HG03039 (cell line): ENCODE results near the gene PNPLA5.
"Not testable (repeated sequence)": the region's sequence is repeated elsewhere in the genome, so short reads cannot be mapped to it uniquely, and the experiment has no call there.

Source experiments
- ATAC-seq: cut with Tn5 transposase; IDR thresholded peaks from one replicate; pipeline ENCODE4 v1.9.1; 2021; ENCODE audit warnings: mild to moderate bottlenecking, moderate library complexity; ENCODE audit not compliant: unreplicated experiment

The PNPLA5 gene, protein sequence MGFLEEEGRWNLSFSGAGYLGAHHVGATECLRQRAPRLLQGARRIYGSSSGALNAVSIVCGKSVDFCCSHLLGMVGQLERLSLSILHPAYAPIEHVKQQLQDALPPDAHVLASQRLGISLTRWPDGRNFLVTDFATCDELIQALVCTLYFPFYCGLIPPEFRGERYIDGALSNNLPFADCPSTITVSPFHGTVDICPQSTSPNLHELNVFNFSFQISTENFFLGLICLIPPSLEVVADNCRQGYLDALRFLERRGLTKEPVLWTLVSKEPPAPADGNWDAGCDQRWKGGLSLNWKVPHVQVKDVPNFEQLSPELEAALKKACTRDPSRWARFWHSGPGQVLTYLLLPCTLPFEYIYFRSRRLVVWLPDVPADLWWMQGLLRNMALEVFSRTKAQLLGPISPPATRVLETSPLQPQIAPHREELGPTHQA

DNA sequence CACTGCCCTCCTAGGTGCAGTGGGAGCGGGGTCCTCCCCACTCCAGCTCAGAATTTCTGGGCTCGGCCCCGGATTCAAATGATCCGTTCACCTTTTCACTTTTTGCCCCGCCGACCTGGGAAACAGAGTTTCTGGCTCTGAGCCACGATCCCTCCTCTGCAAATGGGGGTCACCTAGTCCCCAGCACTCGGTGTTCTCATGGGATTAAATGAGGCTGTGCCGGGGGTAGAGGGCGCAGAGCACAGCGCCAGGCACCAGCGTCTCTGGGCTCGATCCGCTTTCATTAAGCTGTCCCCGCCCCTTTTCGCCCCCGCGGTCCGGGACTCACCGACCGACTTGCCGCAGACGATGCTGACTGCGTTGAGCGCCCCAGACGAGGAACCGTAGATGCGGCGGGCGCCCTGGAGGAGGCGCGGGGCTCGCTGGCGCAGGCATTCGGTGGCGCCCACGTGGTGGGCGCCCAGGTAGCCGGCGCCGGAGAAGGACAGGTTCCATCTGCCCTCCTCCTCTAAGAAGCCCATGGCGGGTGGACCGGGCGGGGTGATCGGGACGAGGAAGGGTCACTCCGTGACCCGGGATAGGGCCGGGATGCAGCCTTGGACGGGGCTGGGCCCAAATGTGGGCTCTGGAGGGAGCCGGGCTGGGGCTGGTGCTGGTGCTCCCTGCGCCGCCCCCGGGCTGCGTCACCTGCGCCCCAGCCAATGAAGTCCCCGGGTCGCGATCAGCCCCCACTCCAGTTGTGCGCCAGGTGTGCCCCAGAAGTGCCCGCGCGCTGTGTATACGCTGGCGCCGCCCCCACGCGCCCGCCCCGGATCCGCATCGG is at the start of gene PNPLA5:
PNPLA5 (minus strand) TSS at position 654 of the 823 bp plus-strand sequence; CDS start at position 521, 133 bp downstream.
- no peak for ATAC-seq

DNA sequence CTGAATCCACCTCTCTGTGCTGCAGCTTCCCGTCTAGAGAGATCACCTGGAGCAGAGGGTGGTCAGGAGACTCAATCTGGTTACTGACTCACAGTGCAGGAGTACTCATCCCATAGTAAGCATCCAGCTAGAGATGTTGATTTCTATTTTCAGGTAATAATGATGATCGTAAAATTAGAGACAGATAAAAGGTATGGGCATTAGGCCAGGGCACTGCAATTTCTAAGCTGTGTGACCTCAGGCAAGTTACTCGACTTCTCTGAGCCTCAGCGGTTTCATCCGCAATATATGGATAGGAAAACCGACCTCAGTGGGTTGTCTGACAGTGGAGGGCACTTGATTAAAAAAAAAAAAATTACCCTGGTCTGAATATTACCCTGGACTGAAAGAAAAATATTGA is 49.6 kb upstream of the PNPLA5 start:
- no peak for ATAC-seq

DNA sequence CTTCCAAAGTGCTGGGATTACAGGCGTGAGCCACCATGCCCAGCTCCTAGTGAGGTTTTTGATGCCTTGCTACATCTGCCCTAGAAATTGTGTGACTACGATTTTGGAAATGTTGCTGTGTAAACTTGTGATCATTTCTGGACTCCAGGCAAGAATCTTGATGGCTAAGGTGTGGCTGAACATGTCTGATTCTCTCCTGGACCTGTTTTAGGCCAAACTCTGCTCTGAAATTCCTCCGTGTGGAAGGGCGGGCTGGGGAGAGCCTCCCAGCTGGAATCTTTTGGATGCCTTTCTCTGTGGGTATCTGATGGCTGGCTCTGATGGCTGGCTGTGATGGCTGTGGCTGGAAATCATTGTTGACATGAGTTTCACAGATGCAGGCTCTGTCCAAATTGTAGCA is 40.0 kb upstream of the PNPLA5 start:
- ATAC-seq, result no peak

DNA sequence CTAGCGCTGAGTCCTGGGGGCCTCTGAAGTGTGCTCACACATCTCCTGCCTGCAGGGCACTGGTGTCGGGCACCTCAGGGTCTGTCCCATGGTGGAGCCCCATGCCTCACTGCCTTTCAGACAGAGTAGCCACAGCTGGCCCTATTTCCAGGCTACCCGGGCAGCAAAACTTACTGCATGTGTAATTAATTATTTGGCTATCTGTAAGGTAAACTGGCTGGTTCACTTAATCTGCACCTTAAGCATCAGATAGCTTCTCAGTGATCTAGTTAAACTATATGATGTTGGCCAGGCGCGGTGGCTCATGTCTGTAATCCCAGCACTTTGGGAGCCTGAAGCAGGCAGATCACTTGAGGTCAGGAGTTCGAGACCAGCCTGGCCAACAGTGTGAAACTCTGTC is 37.1 kb upstream of the PNPLA5 start:
- no peak for ATAC-seq

DNA sequence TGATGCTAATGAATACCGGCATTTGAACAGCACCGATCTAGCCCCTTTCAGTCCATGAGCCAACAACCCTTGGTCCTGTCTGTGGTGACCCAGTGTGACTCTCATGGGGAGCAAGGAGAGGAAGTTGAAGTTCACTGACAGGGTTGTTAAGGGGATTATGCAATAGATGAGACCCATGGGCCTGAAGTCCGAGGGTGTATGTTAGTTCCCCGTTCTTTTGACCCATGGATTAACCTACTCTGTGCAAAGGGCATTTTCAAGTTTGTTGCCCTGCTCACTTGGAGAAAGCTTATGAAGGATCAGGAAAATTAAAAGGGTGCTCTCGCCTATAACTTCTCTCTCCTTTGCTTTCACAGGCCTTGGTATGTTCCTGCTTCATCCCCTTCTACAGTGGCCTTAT is 36.7 kb upstream of the PNPLA5 start:
- ATAC-seq, result no peak

DNA sequence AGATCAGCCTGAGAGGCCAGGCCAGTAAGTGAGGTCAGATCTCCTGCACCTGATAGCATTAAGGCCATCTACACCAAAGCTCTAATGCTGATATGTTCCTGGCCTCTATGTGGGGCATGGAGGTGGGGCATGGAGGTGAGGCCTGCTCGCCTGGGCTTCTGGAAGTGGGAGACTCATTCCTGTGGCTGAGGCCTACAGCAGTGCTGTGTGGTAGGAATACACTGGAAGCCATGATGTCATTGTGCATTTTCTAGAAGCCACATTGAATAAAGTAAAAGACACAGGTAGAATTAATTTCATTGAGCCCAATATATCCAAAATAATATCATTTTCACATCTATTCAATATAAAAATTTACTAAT is 34.5 kb upstream of the PNPLA5 start:
- ATAC-seq, result no peak

DNA sequence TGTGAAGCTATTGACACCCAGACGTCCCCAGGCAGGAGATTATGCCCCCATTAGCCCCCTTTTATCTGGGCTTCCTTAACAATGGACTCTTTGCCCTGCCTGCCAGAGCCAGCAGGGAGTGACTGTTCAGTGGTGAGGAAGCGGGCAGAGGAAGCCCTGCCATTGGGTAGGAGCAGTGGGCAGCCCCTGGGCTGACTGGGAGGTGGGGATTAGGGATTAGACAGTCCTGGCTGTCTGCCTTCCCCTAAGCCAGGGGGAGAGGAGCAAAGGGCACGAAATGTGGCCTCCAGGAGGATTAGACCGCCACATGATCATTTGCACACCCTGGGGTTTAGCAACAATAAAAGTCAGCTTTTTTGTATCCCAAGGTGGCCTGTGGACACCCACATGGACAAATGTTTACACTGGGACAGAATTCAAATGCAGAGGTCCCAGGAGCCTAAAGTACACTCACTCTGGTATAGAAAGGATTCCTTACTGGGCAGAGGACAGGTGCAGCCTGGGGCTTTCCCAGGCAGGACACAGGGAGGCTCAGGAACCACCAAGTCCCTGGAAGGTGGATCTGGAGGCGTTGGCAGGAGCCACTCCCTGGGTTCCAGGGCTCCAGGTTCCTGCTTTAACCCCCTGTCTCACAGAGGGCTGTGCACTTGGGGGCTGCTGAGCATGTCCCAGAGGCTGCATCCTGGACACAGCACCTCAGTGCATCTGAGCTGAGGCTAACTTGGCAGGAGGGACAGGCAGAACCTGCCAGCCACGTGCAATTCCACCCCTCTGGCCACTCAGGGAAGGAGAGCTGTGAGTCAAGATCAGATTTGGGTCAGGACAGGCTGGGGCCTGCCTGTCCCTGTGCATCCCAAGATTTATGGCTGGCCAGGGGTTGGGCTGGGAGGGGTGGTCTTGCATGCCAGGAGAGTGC is 33.9 kb upstream of the PNPLA5 start:
- ATAC-seq, result no peak

DNA sequence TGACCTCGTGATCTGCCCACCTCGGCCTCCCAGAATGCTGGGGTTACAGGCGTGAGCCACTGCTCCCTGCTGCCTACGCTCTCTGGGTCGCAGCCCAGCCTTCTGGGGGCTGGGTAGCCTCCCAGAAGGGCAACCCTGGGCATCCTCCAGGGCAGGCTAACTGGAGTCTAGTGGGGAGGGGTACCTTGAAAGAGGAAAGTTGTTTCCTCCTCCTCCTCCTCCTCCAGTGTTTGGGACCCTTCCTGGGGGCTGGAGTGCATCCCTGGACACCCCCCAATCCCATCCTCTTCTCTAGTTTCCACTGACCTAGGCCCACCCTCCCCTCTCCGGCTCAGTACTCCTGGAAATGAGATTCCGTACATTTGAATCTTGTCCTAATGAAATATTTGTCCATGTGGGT is 33.1 kb upstream of the PNPLA5 start:
- no peak for ATAC-seq

DNA sequence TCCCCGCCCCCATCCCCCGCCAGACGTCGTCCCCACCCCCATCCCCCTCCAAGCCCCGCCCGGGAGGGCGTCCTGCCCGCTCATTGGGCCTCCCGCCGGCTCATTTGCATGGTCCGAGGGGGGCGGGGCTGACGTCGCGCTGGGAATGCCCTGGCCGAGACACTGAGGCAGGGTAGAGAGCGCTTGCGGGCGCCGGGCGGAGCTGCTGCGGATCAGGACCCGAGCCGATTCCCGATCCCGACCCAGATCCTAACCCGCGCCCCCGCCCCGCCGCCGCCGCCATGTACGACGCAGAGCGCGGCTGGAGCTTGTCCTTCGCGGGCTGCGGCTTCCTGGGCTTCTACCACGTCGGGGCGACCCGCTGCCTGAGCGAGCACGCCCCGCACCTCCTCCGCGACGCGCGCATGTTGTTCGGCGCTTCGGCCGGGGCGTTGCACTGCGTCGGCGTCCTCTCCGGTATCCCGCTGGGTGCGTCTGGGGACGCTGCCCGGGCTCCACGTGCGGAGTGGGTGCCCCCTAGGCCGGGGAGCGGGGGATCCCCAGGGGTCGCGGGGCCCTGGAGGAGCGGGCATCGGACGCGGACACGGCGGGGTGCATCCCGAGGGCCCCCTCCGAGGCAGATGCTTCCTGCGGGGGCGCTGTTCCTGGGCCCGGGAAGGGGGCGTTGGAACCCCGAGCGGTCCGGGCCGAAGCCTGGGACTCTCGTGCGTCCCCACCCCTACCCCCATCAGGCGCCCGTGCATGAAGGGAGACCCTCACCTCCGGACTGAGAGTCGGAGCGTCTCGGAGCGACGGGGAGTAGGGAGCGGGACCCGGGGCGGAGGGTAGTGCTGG is 32.0 kb upstream of the PNPLA5 start, which contains the start of gene PNPLA3:
PNPLA3 (plus strand) TSS at position 175 of the 834 bp plus-strand sequence; CDS start at position 282, 107 bp downstream.
- ATAC-seq, result no peak

DNA sequence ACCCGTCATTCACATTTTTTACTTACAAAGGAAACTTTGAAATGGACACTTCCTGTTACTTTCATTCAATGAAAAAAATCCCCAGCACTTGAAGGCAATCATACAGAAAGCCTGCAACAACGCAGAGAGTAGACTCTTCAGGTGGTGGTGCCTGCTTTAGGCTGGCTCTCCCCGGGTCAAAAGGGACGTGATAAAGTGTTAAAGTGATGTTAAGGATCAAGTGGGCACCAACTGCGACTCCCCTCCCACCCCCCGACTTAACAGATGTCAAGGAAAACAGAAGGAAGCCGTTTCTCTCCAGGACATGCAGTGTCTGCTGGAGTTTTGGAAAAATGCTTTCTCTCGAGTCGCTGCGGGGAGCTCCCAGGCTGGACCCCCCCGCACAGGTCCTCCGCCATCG is 31.4 kb upstream of the PNPLA5 start:
- no peak for ATAC-seq

DNA sequence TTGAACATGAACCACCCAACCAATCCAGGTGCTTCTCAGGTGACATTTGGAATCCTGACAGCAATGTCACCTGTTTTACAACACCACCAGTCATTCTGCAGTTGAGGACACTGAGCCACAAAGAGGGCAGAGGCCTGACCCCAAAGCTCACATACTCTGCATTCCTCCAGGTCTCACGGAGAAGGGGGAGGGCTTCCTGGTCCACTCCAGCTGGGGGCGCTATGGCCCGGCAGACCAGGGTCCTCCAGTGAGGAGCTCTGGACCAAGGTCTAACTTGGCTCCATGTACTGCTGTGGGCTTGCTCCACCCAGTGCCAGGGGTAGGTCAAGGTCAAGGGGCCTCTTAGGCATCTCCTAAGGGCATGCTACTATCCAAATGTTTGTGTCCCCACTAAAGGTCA is 30.3 kb upstream of the PNPLA5 start:
- ATAC-seq, result no peak

DNA sequence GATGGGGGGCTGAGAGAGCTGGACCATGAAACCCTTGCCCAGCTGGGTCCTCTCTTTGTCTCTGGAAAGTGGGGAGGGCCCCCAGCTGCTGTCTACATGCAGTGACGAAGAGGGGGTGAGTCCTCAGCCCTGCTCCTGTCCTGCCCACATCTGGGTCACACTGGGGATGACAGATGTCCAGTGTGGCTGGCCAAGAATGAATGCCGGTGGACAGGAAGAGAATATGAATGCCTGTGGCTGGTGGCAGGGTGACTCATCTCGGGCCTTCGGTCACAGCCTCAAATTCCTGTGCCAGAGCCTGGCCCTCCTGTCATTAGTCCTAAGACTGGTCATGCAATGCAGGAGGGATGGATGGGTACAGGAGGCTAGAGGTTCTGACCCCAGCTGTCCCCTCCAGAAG is 29.6 kb upstream of the PNPLA5 start:
- ATAC-seq, result no peak

DNA sequence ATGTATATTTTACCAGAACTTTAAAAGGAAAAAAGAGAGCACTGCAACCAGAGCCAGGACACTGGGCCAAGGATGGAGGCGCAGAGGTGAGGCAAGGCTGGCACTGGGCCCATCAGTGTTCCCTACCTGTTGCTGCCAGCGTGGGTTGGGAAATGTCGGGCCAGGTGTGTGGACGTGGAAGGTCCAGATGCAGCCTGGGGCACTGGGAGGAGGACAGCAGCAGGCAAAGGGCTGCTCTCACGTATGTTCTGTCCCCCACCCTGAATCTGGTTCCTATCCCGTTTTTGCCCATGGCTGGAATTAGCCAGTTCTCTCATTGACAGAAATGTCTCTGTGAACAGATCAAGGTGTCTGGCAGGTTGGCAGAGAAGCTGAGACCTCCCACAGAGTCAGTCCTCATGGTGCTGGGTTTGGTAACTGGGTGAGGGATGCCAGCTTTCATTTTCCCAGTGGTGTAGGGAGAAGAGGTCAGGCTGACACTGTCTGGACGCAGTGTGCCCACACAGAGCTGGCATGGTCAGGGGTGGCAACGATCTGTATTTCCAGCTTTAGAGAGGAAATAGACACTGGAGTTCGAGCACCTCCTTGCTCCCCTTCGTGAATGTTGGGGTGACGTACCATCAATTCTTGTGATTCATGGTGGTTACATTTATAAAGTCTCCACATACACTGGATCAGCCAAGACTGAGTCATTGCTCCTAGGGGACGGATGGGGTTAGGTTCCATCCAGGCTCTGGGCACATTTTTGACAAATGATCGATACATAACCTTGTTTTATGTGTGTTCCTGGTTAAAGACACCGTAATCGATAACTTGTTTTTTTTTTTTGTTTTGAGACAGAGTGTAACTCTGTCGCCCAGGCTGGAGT is 27.5 kb upstream of the PNPLA5 start:
- no peak for ATAC-seq

DNA sequence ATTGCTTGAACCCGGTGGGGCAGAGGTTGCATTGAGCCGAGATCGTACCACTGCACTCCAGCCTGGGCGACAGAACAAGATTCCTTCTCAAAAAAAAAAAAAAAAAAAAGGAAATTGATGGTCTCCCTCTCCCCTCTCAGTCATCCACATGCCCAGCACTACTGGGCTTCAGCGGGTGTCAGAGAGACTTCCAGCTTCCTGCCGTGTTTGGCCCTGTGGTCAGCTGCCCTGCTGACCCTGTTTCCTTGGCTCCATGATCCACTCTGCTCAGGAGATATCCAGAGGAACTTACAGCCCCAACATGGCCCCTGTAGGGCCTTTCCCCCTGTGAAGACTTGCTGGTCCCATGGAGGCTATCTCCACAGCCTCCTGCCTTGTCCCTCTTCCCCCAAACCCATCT is 25.7 kb upstream of the PNPLA5 start:
- no peak for ATAC-seq

DNA sequence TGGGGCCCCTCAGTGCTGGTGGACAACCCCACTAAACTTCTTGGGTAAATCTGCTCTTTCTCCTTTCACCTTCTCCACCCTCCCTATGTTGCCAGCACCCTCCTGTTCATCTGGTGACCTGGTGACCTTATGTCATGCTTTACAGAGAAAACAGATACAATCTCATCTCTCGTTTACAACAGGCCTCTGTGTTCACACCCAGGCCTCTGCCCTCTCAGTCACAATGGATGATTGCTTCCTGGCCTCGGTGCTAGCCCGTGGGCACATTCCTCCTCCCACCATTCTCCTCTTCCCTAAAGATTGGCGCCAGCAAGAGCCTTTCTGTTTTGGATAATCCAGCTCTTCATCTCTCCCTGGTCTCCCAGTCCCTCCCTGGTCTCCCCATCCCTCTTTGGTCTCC is 19.5 kb upstream of the PNPLA5 start:
- no peak for ATAC-seq

DNA sequence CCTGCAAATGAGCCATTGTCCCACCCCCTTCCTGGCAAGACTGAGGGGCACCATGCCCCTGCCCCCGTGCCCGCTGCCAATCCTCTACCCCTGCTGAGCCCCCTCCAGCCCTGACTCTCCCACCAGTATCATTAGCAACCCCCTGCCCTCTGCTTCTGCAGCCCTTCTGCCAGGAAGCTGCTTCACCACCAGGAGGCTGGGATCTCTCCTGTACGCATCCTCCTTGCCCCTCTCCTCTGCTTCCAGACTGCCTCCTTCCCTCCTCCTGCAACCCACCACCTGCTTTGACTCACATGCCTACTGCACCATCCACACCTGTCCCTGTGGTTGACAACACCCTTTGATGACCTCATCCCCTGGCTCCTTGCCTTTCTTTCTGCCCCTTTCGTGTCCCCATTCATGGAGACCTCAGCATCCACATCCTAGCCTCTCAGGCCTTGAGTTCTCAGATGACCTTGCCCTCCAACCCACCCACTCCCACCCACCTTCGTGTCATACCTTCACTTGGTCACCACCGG is 18.4 kb upstream of the PNPLA5 start:
- no peak for ATAC-seq

DNA sequence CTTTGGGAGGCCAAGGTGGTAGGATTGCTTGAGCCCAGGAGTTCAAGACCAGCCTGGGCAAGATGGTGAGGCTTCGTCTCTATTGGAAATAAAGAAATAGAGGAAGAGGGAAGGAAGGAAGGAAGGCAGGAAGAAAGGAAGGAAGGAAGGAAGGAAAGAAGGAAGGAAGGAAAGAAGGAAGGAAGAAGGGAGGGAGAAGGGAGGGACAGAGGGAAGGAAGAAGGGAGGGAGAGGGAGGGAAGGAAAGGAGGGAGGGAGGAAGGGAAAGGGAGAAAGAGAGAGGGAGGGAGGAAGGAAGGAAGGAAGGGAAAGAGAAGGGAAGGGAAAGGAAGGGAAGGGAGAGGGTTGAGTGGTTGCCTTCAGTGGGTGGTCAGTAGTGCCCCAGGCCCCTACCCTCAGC is 17.9 kb upstream of the PNPLA5 start:
- no peak for ATAC-seq

DNA sequence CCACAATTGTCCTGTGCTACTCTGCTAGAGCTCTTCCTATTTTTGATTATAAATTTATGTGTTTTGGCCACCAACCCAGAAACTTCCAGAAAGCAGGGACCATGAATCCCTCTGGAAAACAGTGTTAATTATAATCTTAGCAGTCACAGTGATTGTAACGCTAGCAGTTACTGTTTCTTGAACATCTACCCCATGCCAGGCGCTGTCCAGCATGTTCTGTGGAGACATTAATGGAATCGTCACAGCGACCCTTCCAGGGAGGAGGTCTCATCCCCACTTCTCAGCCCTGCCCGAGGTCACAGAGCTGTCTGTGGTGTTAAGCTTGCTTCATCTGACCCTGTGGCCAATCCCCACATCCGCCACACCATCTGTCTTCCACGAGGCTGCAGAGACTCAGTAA is 13.9 kb upstream of the PNPLA5 start:
- no peak for ATAC-seq

DNA sequence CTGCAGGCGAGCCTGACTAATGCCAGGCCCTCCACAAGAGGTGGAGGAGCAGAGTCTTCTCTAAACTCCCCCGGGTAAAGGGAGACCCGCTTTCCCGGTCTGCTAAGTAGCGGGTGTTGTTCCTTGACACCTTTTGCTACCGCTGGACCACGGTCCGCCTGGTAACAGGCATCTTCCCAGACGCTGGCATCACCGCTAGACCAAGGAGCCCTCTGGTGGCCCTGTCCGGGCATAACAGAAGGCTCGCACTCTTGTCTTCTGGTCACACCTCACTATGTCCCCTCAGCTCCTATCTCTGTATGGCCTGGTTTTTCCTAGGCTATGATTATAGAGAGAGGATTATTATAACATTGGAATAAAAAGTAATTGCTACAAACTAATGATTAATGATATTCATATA is 12.6 kb upstream of the PNPLA5 start:
- not testable (repeated sequence) for ATAC-seq
